Occipital lobe (tissue), 2 donors: ENCODE data around the gene MAP3K3. TPM values are rescaled to one million over a fixed set of nuclear protein-coding genes. Genes with fewer than 3 reads are reported as not detected.

Experiments used
- DNase-seq: peaks from one replicate; lab custom pipeline; 2025; lab: John Stamatoyannopoulos, UW
- total RNA-seq: library from RNA; depleted of rRNA; stranded (reverse); fragments of >200 nt; gene quantifications from one replicate; pipeline ENCODE4 v1.2.3, GENCODE V29; 2014

The MAP3K3 gene
- total RNA-seq, 1 donor from 2014 or later = 21.4 TPM

- DNase-seq = no peak
Measured at GRCh38 chr17:63693411-63694113, 71.3 kb downstream of the MAP3K3 start.

GRCh38 chr17:63694229-63694949 lies 72.2 kb downstream of the MAP3K3 start:
- DNase-seq = no peak

DNA sequence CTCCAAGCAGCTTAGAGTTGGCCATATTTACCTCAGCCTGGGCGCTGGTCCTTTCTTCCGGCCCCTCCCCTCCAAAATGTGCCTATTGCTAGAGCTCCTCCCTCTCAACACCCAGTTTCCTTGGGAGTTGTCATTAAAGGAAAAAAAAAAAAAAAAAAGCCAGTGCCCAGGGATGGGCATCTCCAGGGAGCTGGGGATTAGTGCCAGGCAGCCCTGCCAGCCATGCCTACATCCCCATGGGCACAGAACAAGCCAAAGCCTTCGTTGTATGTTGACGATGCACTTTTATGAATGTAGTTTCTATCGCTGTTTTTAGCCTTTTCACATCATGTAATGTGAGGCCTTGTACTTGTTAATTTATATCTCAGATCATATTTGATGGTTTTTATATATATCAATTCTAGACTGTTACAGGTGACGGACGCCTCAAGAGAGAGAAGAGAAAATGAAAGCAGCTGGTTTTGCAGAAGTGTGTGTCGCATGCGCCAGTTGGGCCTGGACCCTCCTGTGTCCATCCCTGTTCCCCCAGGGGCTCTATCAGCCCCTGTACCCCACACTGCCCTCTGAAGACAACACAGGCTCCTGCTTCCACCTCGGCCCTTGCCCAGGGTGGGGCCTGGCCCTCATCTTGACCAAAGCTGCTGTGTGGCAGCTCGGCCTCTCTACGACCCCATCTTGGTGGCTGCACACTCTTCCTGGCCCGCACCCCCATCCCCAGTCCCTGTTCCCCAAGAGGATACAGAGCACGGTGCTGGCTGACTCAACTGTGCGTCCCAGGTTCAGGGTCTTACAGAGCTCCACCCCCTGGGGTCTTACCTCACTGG lies 72.9 kb downstream of the MAP3K3 start:
- DNase-seq = no peak

- no peak for DNase-seq
Measured at GRCh38 chr17:63695889-63696288, 73.7 kb downstream of the MAP3K3 start.

DNA sequence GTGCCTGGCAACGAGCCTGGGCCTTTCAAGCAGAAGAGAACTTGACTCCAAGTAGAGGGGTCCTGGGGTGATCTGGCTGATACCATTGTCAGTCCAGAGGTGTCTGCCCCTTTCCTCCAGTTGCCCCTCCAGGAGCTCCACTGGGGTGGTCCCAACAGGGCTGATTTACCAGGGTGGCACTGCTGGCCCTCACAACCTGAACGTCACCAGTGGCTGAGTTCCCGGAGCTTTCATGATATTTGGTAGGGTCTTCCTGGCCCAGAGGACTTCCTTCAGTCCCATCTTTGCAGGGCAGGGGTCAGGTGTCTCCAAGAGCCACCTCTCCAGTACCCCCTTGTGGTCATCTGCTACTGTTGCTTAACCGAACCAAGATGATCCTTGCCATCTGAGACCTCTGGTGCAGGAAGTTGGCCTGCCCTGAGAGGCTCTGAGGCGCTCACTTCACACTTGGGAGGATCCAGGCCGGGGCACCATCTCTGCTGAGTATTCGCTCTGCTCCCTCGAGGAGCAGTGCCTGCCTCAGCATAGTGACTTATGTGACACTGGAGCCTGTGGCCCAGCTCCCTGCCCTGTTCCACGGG lies 74.3 kb downstream of the MAP3K3 start:
- no peak for DNase-seq

GRCh38 chr17:63697341-63698286 lies 75.4 kb downstream of the MAP3K3 start:
- no peak for DNase-seq

- DNase-seq = no peak
Measured at GRCh38 chr17:63698381-63698885, 76.2 kb downstream of the MAP3K3 start.

- peak; percentile 32 for DNase-seq
Measured at GRCh38 chr17:63698886-63699637, 76.8 kb downstream of the MAP3K3 start.

- no peak for DNase-seq
Measured at GRCh38 chr17:63699638-63700527, 77.7 kb downstream of the MAP3K3 start, which contains the start of gene LIMD2. LIMD2 (minus strand) TSS chr17:63700125; CDS start chr17:63699298, 827 bp downstream.

GRCh38 chr17:63700528-63701455 lies 78.6 kb downstream of the MAP3K3 start:
- peak; percentile 89 for DNase-seq

- no peak for DNase-seq
Measured at GRCh38 chr17:63701456-63701820, 79.2 kb downstream of the MAP3K3 start.

DNA sequence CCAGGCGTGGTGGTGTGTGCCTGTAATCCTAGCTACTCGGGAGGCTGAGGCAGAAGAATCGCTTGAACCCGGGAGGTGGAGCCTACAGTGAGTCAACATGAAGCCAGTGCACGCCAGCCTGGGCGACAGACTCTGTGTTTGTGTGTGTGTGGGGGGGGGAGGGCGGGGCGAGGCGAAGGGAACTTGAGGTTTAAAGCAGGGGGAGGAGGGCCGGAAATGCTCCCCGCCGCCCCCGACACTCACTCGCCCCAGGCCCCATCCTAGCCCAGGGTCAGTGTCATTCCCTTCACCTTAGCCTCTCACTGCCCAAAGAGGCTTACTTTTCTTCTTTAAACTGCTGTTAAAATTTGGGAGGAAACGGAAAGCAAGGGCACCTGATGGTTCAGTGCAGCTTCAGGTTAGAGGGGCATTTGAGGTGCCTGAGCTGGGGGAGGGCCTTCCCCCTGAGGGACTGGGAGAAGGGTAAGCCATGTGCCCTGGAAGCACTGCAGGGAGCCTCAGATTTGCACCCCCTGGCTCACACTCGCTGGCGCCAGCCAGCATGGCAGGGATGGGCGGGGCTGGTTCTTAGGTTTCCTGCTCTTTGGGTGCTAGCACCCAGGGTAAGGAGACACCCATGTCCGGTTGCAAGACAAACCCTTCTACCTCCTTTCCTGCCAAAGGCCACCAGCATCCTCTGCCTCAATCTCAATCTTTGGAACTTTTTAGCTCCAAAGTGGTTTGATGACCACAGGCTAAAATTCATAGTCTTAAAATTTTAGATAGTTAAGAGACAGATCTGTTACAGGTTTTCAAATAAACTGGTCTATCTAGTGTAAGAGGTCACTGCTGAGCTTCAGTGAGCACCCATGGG lies 79.9 kb downstream of the MAP3K3 start:
- no peak for DNase-seq

GRCh38 chr17:63702721-63703015 lies 80.5 kb downstream of the MAP3K3 start:
- no peak for DNase-seq

- no peak for DNase-seq
Measured at GRCh38 chr17:63703029-63703428, 80.8 kb downstream of the MAP3K3 start.

DNA sequence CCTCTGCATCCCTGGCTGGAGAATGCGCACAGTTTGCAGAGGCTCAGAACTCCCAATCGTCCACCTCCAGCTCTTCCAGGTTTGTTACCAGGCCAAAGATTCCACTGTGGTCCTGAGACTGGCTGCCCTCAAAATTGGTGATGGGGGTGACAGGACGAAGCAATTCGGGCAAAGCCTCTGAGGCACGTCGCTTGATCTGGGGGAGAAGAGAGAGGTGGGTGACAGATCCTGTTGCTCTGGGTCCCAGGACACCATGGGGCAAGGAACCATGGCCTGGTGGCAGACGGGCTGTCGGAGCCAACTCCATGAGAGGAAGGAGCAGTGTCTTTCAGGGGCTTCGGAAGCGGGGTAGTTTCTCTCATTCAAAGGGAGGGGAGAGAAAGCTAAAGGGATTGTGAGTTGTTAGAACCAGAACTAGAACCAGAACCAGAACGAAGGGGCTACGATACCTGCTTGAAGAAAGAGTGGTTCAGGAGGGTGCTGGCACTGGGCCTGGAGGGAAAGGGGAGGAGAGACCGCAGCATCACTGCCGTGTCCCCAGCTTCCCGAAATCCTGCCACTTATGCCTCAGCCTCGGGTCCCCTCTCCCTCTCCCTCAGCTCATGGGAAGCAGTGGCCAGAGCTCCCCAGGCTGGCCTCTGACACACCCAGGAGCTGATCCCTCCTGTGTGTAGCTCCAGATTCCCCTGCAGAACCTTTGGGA lies 81.5 kb downstream of the MAP3K3 start:
- no peak for DNase-seq

DNA sequence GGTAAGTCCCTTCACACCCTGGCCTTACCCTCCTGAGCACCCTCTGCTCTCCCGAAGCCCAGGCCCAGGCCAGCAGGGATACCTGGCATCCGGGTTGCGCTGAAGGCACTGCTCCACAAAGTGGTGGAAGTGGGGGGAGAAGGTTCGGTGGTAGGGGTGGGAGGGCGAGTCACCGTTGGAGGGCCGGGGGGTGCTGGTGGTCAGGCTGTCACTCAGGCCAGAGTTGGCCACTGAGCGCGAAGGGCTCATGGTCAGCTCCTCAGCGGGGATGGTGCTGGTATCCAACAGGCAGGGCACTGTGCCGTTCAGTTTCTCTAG lies 82.0 kb downstream of the MAP3K3 start:
- no peak for DNase-seq
